ENCODE results near the gene CACNA1B.
"Not testable (repeated sequence)": the region's sequence is repeated elsewhere in the genome, so short reads cannot be mapped to it uniquely, and the experiment has no call there.

The CACNA1B gene

GRCh38 chr9:137877506-137878122 lies at the start of gene CACNA1B:
Gene CACNA1B, plus strand, starts transcription at chr9:137877782. Its CDS starts 152 bp downstream, at chr9:137877934.
- DNase-seq (ENCODE audit: low read depth in 3 of 3, low spot score in 1 of 3) = not testable (repeated sequence)

- no peak for DNase-seq (ENCODE audit: low read depth in 3 of 3, low spot score in 1 of 3)
Observed at GRCh38 chr9:137827908-137828526, 49.6 kb upstream of the CACNA1B start.

GRCh38 chr9:137828527-137829259 lies 48.9 kb upstream of the CACNA1B start:
- DNase-seq (ENCODE audit: low read depth in 3 of 3, low spot score in 1 of 3) = no peak

GRCh38 chr9:137829260-137829996 lies 48.2 kb upstream of the CACNA1B start:
- no peak for DNase-seq (ENCODE audit: low read depth in 3 of 3, low spot score in 1 of 3)

- DNase-seq (ENCODE audit: low read depth in 3 of 3, low spot score in 1 of 3) = no peak
Observed at GRCh38 chr9:137832191-137832700, 45.3 kb upstream of the CACNA1B start.

GRCh38 chr9:137832830-137833590 lies 44.6 kb upstream of the CACNA1B start:
- no peak for DNase-seq (ENCODE audit: low read depth in 3 of 3, low spot score in 1 of 3)

GRCh38 chr9:137833721-137834613 lies 43.6 kb upstream of the CACNA1B start:
- no peak for DNase-seq (ENCODE audit: low read depth in 3 of 3, low spot score in 1 of 3)

- DNase-seq (ENCODE audit: low read depth in 3 of 3, low spot score in 1 of 3) = no peak
Observed at GRCh38 chr9:137834846-137835546, 42.6 kb upstream of the CACNA1B start.

GRCh38 chr9:137836151-137836830 lies 41.3 kb upstream of the CACNA1B start:
- no peak for DNase-seq (ENCODE audit: low read depth in 3 of 3, low spot score in 1 of 3)

GRCh38 chr9:137836831-137837241 lies 40.7 kb upstream of the CACNA1B start:
- DNase-seq (ENCODE audit: low read depth in 3 of 3, low spot score in 1 of 3) = no peak

- no peak for DNase-seq (ENCODE audit: low read depth in 3 of 3, low spot score in 1 of 3)
Observed at GRCh38 chr9:137837345-137838278, 40.0 kb upstream of the CACNA1B start.

- DNase-seq (ENCODE audit: low read depth in 3 of 3, low spot score in 1 of 3) = no peak
Observed at GRCh38 chr9:137838576-137838975, 39.0 kb upstream of the CACNA1B start.

- no peak for DNase-seq (ENCODE audit: low read depth in 3 of 3, low spot score in 1 of 3)
Observed at GRCh38 chr9:137843355-137843754, 34.2 kb upstream of the CACNA1B start.

- no peak for DNase-seq (ENCODE audit: low read depth in 3 of 3, low spot score in 1 of 3)
Observed at GRCh38 chr9:137851516-137852267, 25.9 kb upstream of the CACNA1B start.

- no peak for DNase-seq (ENCODE audit: low read depth in 3 of 3, low spot score in 1 of 3)
Observed at GRCh38 chr9:137853392-137853995, 24.1 kb upstream of the CACNA1B start.

- DNase-seq (ENCODE audit: low read depth in 3 of 3, low spot score in 1 of 3) = no peak
Observed at GRCh38 chr9:137860361-137860760, 17.2 kb upstream of the CACNA1B start.

Data from stimulated activated CD4-positive, alpha-beta T cell treated with anti-CD3 and anti-CD28 coated beads, TNF-alpha, amount 100 ng/mL, for 1 hour (primary cell).